Activated CD4-positive, alpha-beta T cell treated with anti-CD3 and anti-CD28 coated beads, Interleukin-2, amount 10 ng/mL, durations not matched to agents 7 days and 5 days (primary cell): ENCODE measurements around the gene PRB4. TPM values are rescaled to one million over a fixed set of nuclear protein-coding genes. Genes with fewer than 3 reads are reported as not detected.
"Not testable (repeated sequence)": the region's sequence is repeated elsewhere in the genome, so short reads cannot be mapped to it uniquely, and the experiment has no call there.

Experiments used
- CTCF ChIA-PET: fragments of 350-600 bp; sonication (Branson Sonifier 250); formaldehyde crosslinking; loops from one replicate; lab custom pipeline; 2021; ENCODE audit warnings: antibody characterized with exemption; lab: Charles Lee
- POLR2A ChIA-PET: fragments of 350-600 bp; sonication (Branson Sonifier 250); formaldehyde crosslinking; loops from one replicate; lab custom pipeline; 2021; ENCODE audit warnings: antibody characterized with exemption; lab: Charles Lee
- DNase-seq: peaks from one replicate; pipeline ENCODE4 v3.0.0-alpha.2; 2020
- H3K27ac Mint-ChIP-seq: one replicate; pipeline ENCODE4 v1.8.0; 2021; ENCODE audit warnings: mild to moderate bottlenecking, moderate library complexity, mixed read lengths
- H3K27me3 Mint-ChIP-seq: one replicate; pipeline ENCODE4 v1.8.0; 2021; ENCODE audit warnings: mixed read lengths
- H3K36me3 Mint-ChIP-seq: one replicate; pipeline ENCODE4 v1.8.0; 2021; ENCODE audit warnings: low read depth, mixed read lengths
- H3K4me1 Mint-ChIP-seq: one replicate; pipeline ENCODE4 v1.8.0; 2021; ENCODE audit warnings: mixed read lengths
- H3K4me3 Mint-ChIP-seq: one replicate; pipeline ENCODE4 v1.8.0; 2021; ENCODE audit warnings: mild to moderate bottlenecking, moderate library complexity, mixed read lengths
- H3K9me3 Mint-ChIP-seq: one replicate; pipeline ENCODE4 v1.8.0; 2021; ENCODE audit warnings: mixed read lengths
- total RNA-seq, 2 experiments: library from RNA; stranded (reverse); gene quantifications; one replicate each; pipeline ENCODE4 v1.2.3, GENCODE V29; 2021

Gene PRB4
- not detected for total RNA-seq

GRCh38 chr12:11310336-11310735, at the start of gene PRB4:
Gene PRB4, minus strand, starts transcription at chr12:11310436. Its CDS starts 38 bp downstream, at chr12:11310398.
- H3K27ac Mint-ChIP-seq: no peak within 1 kb of the TSS
- H3K4me1 Mint-ChIP-seq: no peaks in the 10 kb centered on the region
- H3K4me3 Mint-ChIP-seq: no peak within 1 kb of the TSS
- DNase-seq: no peak
- H3K36me3 Mint-ChIP-seq: no peaks in the 10 kb centered on the region
- CTCF ChIA-PET: interaction anchor here (0.6 kb wide), 1 partner anchor 371 kb away, joined by 3 read pairs; the partner anchor contains the start of gene TAS2R14
- peaks cover 10% of the 10 kb centered on the region for H3K9me3 Mint-ChIP-seq
- POLR2A ChIA-PET: no interaction called here
- H3K27me3 Mint-ChIP-seq: no peaks in the 10 kb centered on the region

- H3K27ac Mint-ChIP-seq, CTCF ChIA-PET, H3K4me3 Mint-ChIP-seq, H3K36me3 Mint-ChIP-seq, POLR2A ChIA-PET, DNase-seq, H3K4me1 Mint-ChIP-seq, H3K9me3 Mint-ChIP-seq, H3K27me3 Mint-ChIP-seq: not testable (repeated sequence)
Observed at GRCh38 chr12:11351736-11352135, 41.5 kb upstream of the PRB4 start.

GRCh38 chr12:11348439-11348838, 38.2 kb upstream of the PRB4 start:
- Mint-ChIP-seq H3K27ac (no peak overlapping the region), H3K27me3 (no peaks in the 10 kb centered on the region), H3K36me3 (no peaks in the 10 kb centered on the region), H3K9me3 (no peaks in the 10 kb centered on the region), H3K4me3 (no peak overlapping the region), H3K4me1 (no peaks in the 10 kb centered on the region)
- ChIA-PET POLR2A (no interaction called here), CTCF (no interaction called here)
- no peak for DNase-seq

GRCh38 chr12:11347810-11348209, 37.6 kb upstream of the PRB4 start:
- POLR2A ChIA-PET: no interaction called here
- no peak overlapping the region for H3K27ac Mint-ChIP-seq
- H3K9me3 Mint-ChIP-seq: no peaks in the 10 kb centered on the region
- H3K36me3 Mint-ChIP-seq: no peaks in the 10 kb centered on the region
- H3K4me1 Mint-ChIP-seq: no peaks in the 10 kb centered on the region
- CTCF ChIA-PET: no interaction called here
- no peak overlapping the region for H3K4me3 Mint-ChIP-seq
- H3K27me3 Mint-ChIP-seq: no peaks in the 10 kb centered on the region
- no peak for DNase-seq

- DNase-seq: no peak
- ChIA-PET POLR2A (no interaction called here), CTCF (no interaction called here)
- Mint-ChIP-seq H3K27me3 (no peaks in the 10 kb centered on the region), H3K4me3 (no peak overlapping the region), H3K9me3 (no peaks in the 10 kb centered on the region), H3K4me1 (no peaks in the 10 kb centered on the region), H3K36me3 (no peaks in the 10 kb centered on the region), H3K27ac (no peak overlapping the region)
Observed at GRCh38 chr12:11344500-11344899, 34.3 kb upstream of the PRB4 start.

- ChIA-PET CTCF (no interaction called here), POLR2A (no interaction called here)
- Mint-ChIP-seq H3K36me3 (no peaks in the 10 kb centered on the region), H3K27me3 (no peaks in the 10 kb centered on the region), H3K4me1 (no peaks in the 10 kb centered on the region), H3K9me3 (no peaks in the 10 kb centered on the region), H3K27ac (no peak overlapping the region), H3K4me3 (no peak overlapping the region)
- DNase-seq: no peak
Observed at GRCh38 chr12:11324426-11324825, 14.2 kb upstream of the PRB4 start.

- H3K27me3 Mint-ChIP-seq: no peaks in the 10 kb centered on the region
- no peak overlapping the region for H3K4me3 Mint-ChIP-seq
- H3K27ac Mint-ChIP-seq: no peak overlapping the region
- no peaks in the 10 kb centered on the region for H3K36me3 Mint-ChIP-seq
- no peaks in the 10 kb centered on the region for H3K4me1 Mint-ChIP-seq
- no peak for DNase-seq
- peaks cover 8% of the 10 kb centered on the region for H3K9me3 Mint-ChIP-seq
- POLR2A ChIA-PET: no interaction called here
- CTCF ChIA-PET: no interaction called here
Observed at GRCh38 chr12:11321980-11322379, 11.7 kb upstream of the PRB4 start.

- Mint-ChIP-seq H3K4me3 (no peak overlapping the region), H3K36me3 (no peaks in the 10 kb centered on the region), H3K27me3 (no peaks in the 10 kb centered on the region), H3K4me1 (no peaks in the 10 kb centered on the region), H3K9me3 (peaks cover 5% of the 10 kb centered on the region), H3K27ac (no peak overlapping the region)
- no peak for DNase-seq
- ChIA-PET POLR2A (no interaction called here), CTCF (no interaction called here)
Observed at GRCh38 chr12:11307143-11307542, 3.1 kb downstream of the PRB4 start.

GRCh38 chr12:11273449-11273848, 36.8 kb downstream of the PRB4 start:
- ChIA-PET CTCF (no interaction called here), POLR2A (no interaction called here)
- H3K9me3 Mint-ChIP-seq: no peaks in the 10 kb centered on the region
- DNase-seq: no peak
- H3K27me3 Mint-ChIP-seq: no peaks in the 10 kb centered on the region
- no peak overlapping the region for H3K27ac Mint-ChIP-seq
- no peaks in the 10 kb centered on the region for H3K36me3 Mint-ChIP-seq
- H3K4me1 Mint-ChIP-seq: no peaks in the 10 kb centered on the region
- H3K4me3 Mint-ChIP-seq: no peak overlapping the region

GRCh38 chr12:11269607-11270006, 40.6 kb downstream of the PRB4 start, which contains the start of gene PRB3:
Gene PRB3, minus strand, starts transcription at chr12:11269707. Its CDS starts 38 bp downstream, at chr12:11269669.
- H3K4me3 Mint-ChIP-seq: no peak within 1 kb of the TSS
- no peaks in the 10 kb centered on the region for H3K36me3 Mint-ChIP-seq
- H3K27me3 Mint-ChIP-seq: no peaks in the 10 kb centered on the region
- POLR2A ChIA-PET: no interaction called here
- no peak for DNase-seq
- H3K27ac Mint-ChIP-seq: no peak within 1 kb of the TSS
- CTCF ChIA-PET: no interaction called here
- H3K4me1 Mint-ChIP-seq: no peaks in the 10 kb centered on the region
- no peaks in the 10 kb centered on the region for H3K9me3 Mint-ChIP-seq

- no peaks in the 10 kb centered on the region for H3K4me1 Mint-ChIP-seq
- H3K4me3 Mint-ChIP-seq: no peak overlapping the region
- peaks cover 9% of the 10 kb centered on the region for H3K9me3 Mint-ChIP-seq
- ChIA-PET CTCF (no interaction called here), POLR2A (no interaction called here)
- H3K27ac Mint-ChIP-seq: no peak overlapping the region
- DNase-seq: no peak
- H3K36me3 Mint-ChIP-seq: no peaks in the 10 kb centered on the region
- no peaks in the 10 kb centered on the region for H3K27me3 Mint-ChIP-seq
Observed at GRCh38 chr12:11264501-11264900, 45.7 kb downstream of the PRB4 start.

Other genes starting within 250 kb of the PRB4 start
- 1 to 10 TPM in 1 of 2 experiments, under 1 TPM in 1; 0.97 to 1.2 TPM for gene TAS2R46, start 248.1 kb downstream of the PRB4 start, total RNA-seq
- gene TAS2R43, start 218.1 kb downstream of the PRB4 start, total RNA-seq: 1 to 10 TPM; 1.7 to 1.9 TPM
- gene TAS2R30, start 175.8 kb downstream of the PRB4 start, total RNA-seq: 1 to 10 TPM; 2.0 to 2.6 TPM
- 1 to 10 TPM; 8.1 to 8.3 TPM for gene SMIM10L1, start 139.2 kb downstream of the PRB4 start, total RNA-seq
- gene TAS2R42, start 123.5 kb downstream of the PRB4 start, total RNA-seq: not detected
- gene PRB3, start 40.7 kb downstream of the PRB4 start, total RNA-seq: not detected
- not detected for gene PRB2, start 85.1 kb upstream of the PRB4 start, total RNA-seq